ENCODE results near the gene ADAMTS18. TPM values are rescaled to one million over a fixed set of nuclear protein-coding genes. Genes with fewer than 3 reads are reported as not detected.

The ADAMTS18 gene
- polyA plus RNA-seq, 1 of the 3 experiments (the other 2 are of a cell fraction), result under 0.01 TPM

DNA sequence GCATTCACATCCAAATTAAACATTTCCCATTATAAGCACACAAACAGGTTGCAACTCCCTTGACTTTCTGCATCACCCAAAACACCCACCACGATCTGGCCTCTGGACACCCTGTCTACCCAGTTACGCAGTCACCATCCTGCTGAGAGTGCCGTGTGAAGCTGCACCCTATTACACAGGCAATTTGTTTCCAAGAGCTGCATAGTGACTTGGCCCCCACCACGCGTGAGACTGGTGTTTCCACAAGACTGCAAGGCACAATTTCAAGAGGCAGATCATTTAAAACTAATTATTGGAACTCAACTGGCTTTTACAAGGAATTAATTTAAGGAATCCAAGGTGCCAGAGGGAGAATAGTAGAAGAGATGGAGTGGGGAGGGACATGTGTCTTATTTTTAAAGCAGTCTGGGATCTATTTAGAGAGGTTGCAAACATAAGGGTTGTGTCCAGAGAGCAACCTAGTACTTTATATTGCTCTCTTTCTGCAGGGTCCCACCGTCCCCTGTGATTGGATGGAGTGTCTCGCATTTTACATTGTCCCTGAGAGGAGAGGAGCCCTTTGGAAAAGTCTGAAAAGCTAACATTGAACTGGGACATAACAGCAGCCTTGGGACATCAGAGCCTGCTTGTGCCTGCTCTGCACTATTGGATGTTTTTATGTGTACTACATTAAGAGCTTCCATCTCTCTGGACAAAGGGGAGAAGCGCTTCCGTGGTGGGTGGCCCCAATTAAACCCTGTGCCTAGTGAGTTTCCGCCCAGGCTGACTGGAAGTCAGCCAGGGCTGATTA is 8.7 kb upstream of the ADAMTS18 start:
- Histone ChIP-seq H3K27ac (ENCODE audit: low read depth in 2 of 2, low read length in 1 of 2) (no peak overlapping the region), H3K4me1 (ENCODE audit: control insufficient read depth in 1 of 2, insufficient read depth in 2 of 2, low read depth in 1 of 2, low read length in 1 of 2) (no peaks in the 10 kb centered on the region; a peak in 1 of 4 replicates), H2AFZ (ENCODE audit: low read depth) (no peak overlapping the region), H4K20me1 (ENCODE audit: insufficient read depth) (no peaks in the 10 kb centered on the region), H3K27me3 (ENCODE audit: insufficient read depth) (no peaks in the 10 kb centered on the region; the same call in 1 of the 2 replicates), H3K4me3 (ENCODE audit: low read depth in 2 of 2, low read length in 1 of 2) (no peak overlapping the region), H3K36me3 (replicated peaks in 1 of 2; ENCODE audit: control insufficient read depth in 1 of 2, insufficient read depth in 2 of 2, low read length in 1 of 2) (no peaks in the 10 kb centered on the region), H3K79me2 (ENCODE audit: insufficient read depth) (no peaks in the 10 kb centered on the region), H3K9me3 (no peaks in the 10 kb centered on the region), H3K4me2 (no peak overlapping the region), H3F3A (replicated peaks; ENCODE audit: insufficient read depth) (no peaks in the 10 kb centered on the region), H3K9ac (no peak overlapping the region), H3K9me2 (no peaks in the 10 kb centered on the region)
- ChIA-PET POLR2A (no interaction called here), CTCF (interaction anchor here (1.0 kb wide), 1 partner anchor 33 kb away, joined by 3 read pairs; no protein-coding TSS in a partner anchor)
- no peak for DNase-seq
- WGBS (ENCODE audit: low lambda C conversion rate), result 38% methylated on average over 8 of the region's 10 CpGs
- TF ChIP-seq, protein P1, sequence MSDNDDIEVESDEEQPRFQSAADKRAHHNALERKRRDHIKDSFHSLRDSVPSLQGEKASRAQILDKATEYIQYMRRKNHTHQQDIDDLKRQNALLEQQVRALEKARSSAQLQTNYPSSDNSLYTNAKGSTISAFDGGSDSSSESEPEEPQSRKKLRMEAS (IDR thresholded peaks at IDR 0.05; ENCODE audit: low read depth), result no peak
- TF ChIP-seq CHD2 (IDR thresholded peaks at IDR 0.05; ENCODE audit: low read length, partially characterized antibody) (no peak), TEAD4 (IDR thresholded peaks at IDR 0.05; ENCODE audit: borderline replicate concordance, insufficient read depth) (no peak)
- TF ChIP-seq, protein P2, sequence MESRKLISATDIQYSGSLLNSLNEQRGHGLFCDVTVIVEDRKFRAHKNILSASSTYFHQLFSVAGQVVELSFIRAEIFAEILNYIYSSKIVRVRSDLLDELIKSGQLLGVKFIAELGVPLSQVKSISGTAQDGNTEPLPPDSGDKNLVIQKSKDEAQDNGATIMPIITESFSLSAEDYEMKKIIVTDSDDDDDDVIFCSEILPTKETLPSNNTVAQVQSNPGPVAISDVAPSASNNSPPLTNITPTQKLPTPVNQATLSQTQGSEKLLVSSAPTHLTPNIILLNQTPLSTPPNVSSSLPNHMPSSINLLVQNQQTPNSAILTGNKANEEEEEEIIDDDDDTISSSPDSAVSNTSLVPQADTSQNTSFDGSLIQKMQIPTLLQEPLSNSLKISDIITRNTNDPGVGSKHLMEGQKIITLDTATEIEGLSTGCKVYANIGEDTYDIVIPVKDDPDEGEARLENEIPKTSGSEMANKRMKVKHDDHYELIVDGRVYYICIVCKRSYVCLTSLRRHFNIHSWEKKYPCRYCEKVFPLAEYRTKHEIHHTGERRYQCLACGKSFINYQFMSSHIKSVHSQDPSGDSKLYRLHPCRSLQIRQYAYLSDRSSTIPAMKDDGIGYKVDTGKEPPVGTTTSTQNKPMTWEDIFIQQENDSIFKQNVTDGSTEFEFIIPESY (IDR thresholded peaks at IDR 0.05; ENCODE audit: borderline replicate concordance, low read depth), result no peak

DNA sequence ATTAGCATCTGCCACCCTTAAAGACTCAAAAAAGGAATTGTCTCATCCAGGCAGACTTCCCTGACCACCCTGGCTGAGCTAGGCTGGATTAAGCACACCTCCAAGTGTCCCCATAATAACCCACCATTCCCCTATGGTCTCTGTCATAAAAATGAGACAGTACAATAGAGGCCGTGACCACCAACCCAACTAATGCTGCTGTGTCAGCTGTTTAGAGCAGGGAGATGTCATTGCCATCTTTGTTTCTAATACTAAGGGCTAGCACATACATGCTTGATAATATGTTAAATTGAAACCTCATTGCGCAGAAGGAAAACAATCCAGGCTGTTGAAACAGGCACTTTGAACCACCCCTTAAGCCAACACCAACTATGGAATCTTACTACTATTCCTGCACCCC is 7.2 kb upstream of the ADAMTS18 start:
- POLR2A ChIA-PET, result no interaction called here
- Histone ChIP-seq H3K79me2 (ENCODE audit: insufficient read depth) (no peaks in the 10 kb centered on the region), H3K9ac (no peak overlapping the region), H4K20me1 (ENCODE audit: insufficient read depth) (no peaks in the 10 kb centered on the region), H3K36me3 (replicated peaks in 1 of 2; ENCODE audit: control insufficient read depth in 1 of 2, insufficient read depth in 2 of 2, low read length in 1 of 2) (no peaks in the 10 kb centered on the region), H3K27me3 (ENCODE audit: insufficient read depth) (no peaks in the 10 kb centered on the region; the same call in 1 of the 2 replicates), H3K4me3 (ENCODE audit: low read depth in 2 of 2, low read length in 1 of 2) (no peak overlapping the region), H3K9me3 (no peaks in the 10 kb centered on the region), H3K4me1 (ENCODE audit: control insufficient read depth in 1 of 2, insufficient read depth in 2 of 2, low read depth in 1 of 2, low read length in 1 of 2) (no peaks in the 10 kb centered on the region; a peak in 1 of 4 replicates), H2AFZ (ENCODE audit: low read depth) (no peak overlapping the region), H3F3A (replicated peaks; ENCODE audit: insufficient read depth) (no peaks in the 10 kb centered on the region), H3K9me2 (no peaks in the 10 kb centered on the region), H3K27ac (ENCODE audit: low read depth in 2 of 2, low read length in 1 of 2) (no peak overlapping the region), H3K4me2 (no peak overlapping the region)
- WGBS (ENCODE audit: low lambda C conversion rate), result 38% methylated on average over 2 of the region's 2 CpGs
- CTCF ChIA-PET, result no interaction called here
- TF ChIP-seq POLR2AphosphoS5 (IDR thresholded peaks at IDR 0.05; ENCODE audit: low read depth, low read length) (no peak), SIN3A (IDR thresholded peaks at IDR 0.05; ENCODE audit: borderline replicate concordance, low read depth, low read length) (no peak), TCF12 (IDR thresholded peaks at IDR 0.05) (no peak), FOXM1 (IDR thresholded peaks at IDR 0.05; ENCODE audit: low read depth) (no peak), MEF2A (IDR thresholded peaks at IDR 0.05; ENCODE audit: borderline replicate concordance, low read depth) (no peak), ELF1 (IDR thresholded peaks at IDR 0.05) (no peak), RAD21 (IDR thresholded peaks at IDR 0.05; ENCODE audit: low read length) (no peak), SMC3 (IDR thresholded peaks at IDR 0.05; ENCODE audit: low read depth, low read length) (no peak), FOSL2 (IDR thresholded peaks at IDR 0.05; ENCODE audit: borderline replicate concordance, low read depth) (no peak), NFIC (IDR thresholded peaks at IDR 0.05; ENCODE audit: borderline replicate concordance) (no peak), EP300 (IDR thresholded peaks at IDR 0.05; ENCODE audit: borderline replicate concordance in 1 of 2, low read depth in 1 of 2, low read length in 1 of 2) (no peak), EZH2phosphoT487 (IDR thresholded peaks at IDR 0.05; ENCODE audit: borderline replicate concordance, low read depth) (no peak)
- TF ChIP-seq, protein P3, sequence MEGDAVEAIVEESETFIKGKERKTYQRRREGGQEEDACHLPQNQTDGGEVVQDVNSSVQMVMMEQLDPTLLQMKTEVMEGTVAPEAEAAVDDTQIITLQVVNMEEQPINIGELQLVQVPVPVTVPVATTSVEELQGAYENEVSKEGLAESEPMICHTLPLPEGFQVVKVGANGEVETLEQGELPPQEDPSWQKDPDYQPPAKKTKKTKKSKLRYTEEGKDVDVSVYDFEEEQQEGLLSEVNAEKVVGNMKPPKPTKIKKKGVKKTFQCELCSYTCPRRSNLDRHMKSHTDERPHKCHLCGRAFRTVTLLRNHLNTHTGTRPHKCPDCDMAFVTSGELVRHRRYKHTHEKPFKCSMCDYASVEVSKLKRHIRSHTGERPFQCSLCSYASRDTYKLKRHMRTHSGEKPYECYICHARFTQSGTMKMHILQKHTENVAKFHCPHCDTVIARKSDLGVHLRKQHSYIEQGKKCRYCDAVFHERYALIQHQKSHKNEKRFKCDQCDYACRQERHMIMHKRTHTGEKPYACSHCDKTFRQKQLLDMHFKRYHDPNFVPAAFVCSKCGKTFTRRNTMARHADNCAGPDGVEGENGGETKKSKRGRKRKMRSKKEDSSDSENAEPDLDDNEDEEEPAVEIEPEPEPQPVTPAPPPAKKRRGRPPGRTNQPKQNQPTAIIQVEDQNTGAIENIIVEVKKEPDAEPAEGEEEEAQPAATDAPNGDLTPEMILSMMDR (IDR thresholded peaks at IDR 0.05), result no peak
- DNase-seq, result no peak
